Measurements from ENCODE around the gene PARD3. TPM values are rescaled to one million over a fixed set of nuclear protein-coding genes. Genes with fewer than 3 reads are reported as not detected.

The PARD3 gene
- polyA plus RNA-seq, 3 donors, result 0.51 TPM; not detected in 2

- intact Hi-C loops (cut with micrococcal nuclease), result no loop called here
- DNase-seq, result peak in 1 of 3 donors; percentile 3
- TF ChIP-seq, protein P1, sequence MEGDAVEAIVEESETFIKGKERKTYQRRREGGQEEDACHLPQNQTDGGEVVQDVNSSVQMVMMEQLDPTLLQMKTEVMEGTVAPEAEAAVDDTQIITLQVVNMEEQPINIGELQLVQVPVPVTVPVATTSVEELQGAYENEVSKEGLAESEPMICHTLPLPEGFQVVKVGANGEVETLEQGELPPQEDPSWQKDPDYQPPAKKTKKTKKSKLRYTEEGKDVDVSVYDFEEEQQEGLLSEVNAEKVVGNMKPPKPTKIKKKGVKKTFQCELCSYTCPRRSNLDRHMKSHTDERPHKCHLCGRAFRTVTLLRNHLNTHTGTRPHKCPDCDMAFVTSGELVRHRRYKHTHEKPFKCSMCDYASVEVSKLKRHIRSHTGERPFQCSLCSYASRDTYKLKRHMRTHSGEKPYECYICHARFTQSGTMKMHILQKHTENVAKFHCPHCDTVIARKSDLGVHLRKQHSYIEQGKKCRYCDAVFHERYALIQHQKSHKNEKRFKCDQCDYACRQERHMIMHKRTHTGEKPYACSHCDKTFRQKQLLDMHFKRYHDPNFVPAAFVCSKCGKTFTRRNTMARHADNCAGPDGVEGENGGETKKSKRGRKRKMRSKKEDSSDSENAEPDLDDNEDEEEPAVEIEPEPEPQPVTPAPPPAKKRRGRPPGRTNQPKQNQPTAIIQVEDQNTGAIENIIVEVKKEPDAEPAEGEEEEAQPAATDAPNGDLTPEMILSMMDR (IDR thresholded peaks at IDR 0.05), result no peak
- WGBS (ENCODE audit: insufficient coverage), result 100% methylated on average over 1 of the region's 7 CpGs
- no peaks in the 10 kb centered on the region for H3K9me3 ChIP-seq (replicated peaks in 1 of 2; ENCODE audit: control insufficient read depth in 1 of 2, insufficient read depth in 1 of 2, low read length in 2 of 2)
- H4K20me1 ChIP-seq (ENCODE audit: insufficient read depth, low read length), result no peaks in the 10 kb centered on the region
- no peaks in the 10 kb centered on the region for H3K36me3 ChIP-seq (replicated peaks in 1 of 2; ENCODE audit: control insufficient read depth in 1 of 2, insufficient read depth in 2 of 2, low read length in 2 of 2)
- H3K4me2 ChIP-seq (replicated peaks; ENCODE audit: extremely low read depth, low read length, poor library complexity, severe bottlenecking), result no peak overlapping the region
- peaks cover 0 to 2% (median 2%) of the 10 kb centered on the region in 3 donors for H3K27me3 Mint-ChIP-seq (ENCODE audit: low read depth in 3 of 3)
- H3K9me3 Mint-ChIP-seq, result peaks cover 0 to 4% (median 0%) of the 10 kb centered on the region in 7 donors
- H3K36me3 Mint-ChIP-seq, result no peaks in the 10 kb centered on the region
- H2AFZ ChIP-seq (ENCODE audit: insufficient read depth, low read depth, low read length, poor library complexity, severe bottlenecking), result no peak overlapping the region
- H3K4me3 Mint-ChIP-seq, result no peak overlapping the region
- H3K9ac ChIP-seq (ENCODE audit: insufficient read depth, low read length, poor library complexity, severe bottlenecking), result no peak overlapping the region
- no peak overlapping the region for H3K27ac Mint-ChIP-seq
- H3K27me3 ChIP-seq (ENCODE audit: control insufficient read depth in 2 of 2, insufficient read depth in 2 of 2, low read length in 2 of 2), result no peaks in the 10 kb centered on the region
- H3K79me2 ChIP-seq (ENCODE audit: insufficient read depth, low read length), result no peaks in the 10 kb centered on the region
- no peaks in the 10 kb centered on the region for H3K4me1 ChIP-seq (ENCODE audit: control insufficient read depth in 1 of 2, insufficient read depth in 2 of 2, low read length in 2 of 2)
- H3K4me3 ChIP-seq (replicated peaks in 1 of 3; ENCODE audit: low read depth in 2 of 3, low read length in 3 of 3), result no peak overlapping the region
- H3K4me1 Mint-ChIP-seq, result no peaks in the 10 kb centered on the region
- no peak overlapping the region for H3K27ac ChIP-seq (ENCODE audit: low read depth in 1 of 2, low read length in 2 of 2)
Measured at GRCh38 chr10:34596351-34596750, 218.7 kb downstream of the PARD3 start.

DNA sequence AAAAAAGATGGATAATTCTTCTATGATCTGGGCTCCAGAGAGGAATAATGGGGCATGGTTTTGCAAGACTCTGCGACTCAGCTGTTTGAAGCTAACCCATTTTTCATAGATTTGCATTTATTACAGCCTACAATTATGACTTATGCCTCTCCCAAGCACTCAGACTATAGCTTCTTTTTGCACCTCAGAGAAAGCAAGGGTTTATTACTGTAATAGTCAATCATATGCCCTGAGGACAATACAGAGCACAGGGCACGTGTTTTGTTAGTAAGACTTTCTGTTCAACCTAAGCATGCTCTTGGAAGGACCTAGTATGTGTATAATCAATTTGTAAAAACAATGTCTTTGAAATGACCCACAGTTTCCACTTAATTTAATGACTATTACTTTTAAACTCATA is 221.2 kb downstream of the PARD3 start:
- Histone ChIP-seq H3K4me2 (replicated peaks; ENCODE audit: extremely low read depth, low read length, poor library complexity, severe bottlenecking) (no peak overlapping the region), H3K79me2 (ENCODE audit: insufficient read depth, low read length) (no peaks in the 10 kb centered on the region), H3K4me1 (ENCODE audit: control insufficient read depth in 1 of 2, insufficient read depth in 2 of 2, low read length in 2 of 2) (no peaks in the 10 kb centered on the region), H2AFZ (ENCODE audit: insufficient read depth, low read depth, low read length, poor library complexity, severe bottlenecking) (no peak overlapping the region), H3K27me3 (ENCODE audit: control insufficient read depth in 2 of 2, insufficient read depth in 2 of 2, low read length in 2 of 2) (no peaks in the 10 kb centered on the region), H3K27ac (ENCODE audit: low read depth in 1 of 2, low read length in 2 of 2) (no peak overlapping the region), H3K4me3 (replicated peaks in 1 of 3; ENCODE audit: low read depth in 2 of 3, low read length in 3 of 3) (no peak overlapping the region), H3K9ac (ENCODE audit: insufficient read depth, low read length, poor library complexity, severe bottlenecking) (no peak overlapping the region), H4K20me1 (ENCODE audit: insufficient read depth, low read length) (no peaks in the 10 kb centered on the region), H3K36me3 (replicated peaks in 1 of 2; ENCODE audit: control insufficient read depth in 1 of 2, insufficient read depth in 2 of 2, low read length in 2 of 2) (no peaks in the 10 kb centered on the region), H3K9me3 (replicated peaks in 1 of 2; ENCODE audit: control insufficient read depth in 1 of 2, insufficient read depth in 1 of 2, low read length in 2 of 2) (no peaks in the 10 kb centered on the region)
- H3K27ac Mint-ChIP-seq, result no peak overlapping the region
- intact Hi-C loops (cut with micrococcal nuclease), result no loop called here
- DNase-seq, result no peak
- peaks cover 2 to 3% (median 2%) of the 10 kb centered on the region in 3 donors for H3K27me3 Mint-ChIP-seq (ENCODE audit: low read depth in 3 of 3)
- no peaks in the 10 kb centered on the region for H3K36me3 Mint-ChIP-seq
- no peaks in the 10 kb centered on the region for H3K4me1 Mint-ChIP-seq
- H3K9me3 Mint-ChIP-seq, result peaks cover 0 to 2% (median 2%) of the 10 kb centered on the region in 7 donors
- no CpG with 5 or more reads among the region's 2 CpGs for WGBS (ENCODE audit: insufficient coverage)
- H3K4me3 Mint-ChIP-seq, result no peak overlapping the region
- TF ChIP-seq, protein P1 (IDR thresholded peaks at IDR 0.05), result no peak

All from CD14-positive monocyte (primary cell).